GM12872 (cell line): ENCODE data around the gene CNNM1.

Source experiments
- CTCF ChIP-seq: IDR thresholded peaks from 3 replicates; pipeline ENCODE4 v1.5.1; 2011; ENCODE audit warnings: low read depth, mild to moderate bottlenecking, low read length, moderate library complexity; ENCODE audit not compliant: insufficient read depth

CNNM1 gene

GRCh38 chr10:99329304-99329553 is at the start of gene CNNM1:
TSS of gene CNNM1 (plus strand) at chr10:99329356. CDS start at chr10:99329388, 32 bp downstream.
- no peak for TF ChIP-seq CTCF

GRCh38 chr10:99279626-99280111 is 49.5 kb upstream of the CNNM1 start:
- TF ChIP-seq CTCF, result no peak

GRCh38 chr10:99280472-99280871 is 48.7 kb upstream of the CNNM1 start:
- no peak for TF ChIP-seq CTCF

- TF ChIP-seq CTCF, result no peak
Observed at GRCh38 chr10:99285881-99286280, 43.3 kb upstream of the CNNM1 start.

GRCh38 chr10:99290306-99290705 is 38.9 kb upstream of the CNNM1 start:
- no peak for TF ChIP-seq CTCF

- no peak for TF ChIP-seq CTCF
Observed at GRCh38 chr10:99292159-99292558, 37.0 kb upstream of the CNNM1 start.

GRCh38 chr10:99296605-99297004 is 32.6 kb upstream of the CNNM1 start:
- no peak for TF ChIP-seq CTCF

GRCh38 chr10:99297033-99297432 is 32.1 kb upstream of the CNNM1 start:
- peak; percentile 10; the same call in 1 of the 3 replicates for TF ChIP-seq CTCF
